WTC11 (cell line): ENCODE measurements around the gene GTF3C1.

Source experiments
- CTCF ChIP-seq: fragments of 200-600 bp; IDR thresholded peaks from 2 replicates; pipeline ENCODE4 v1.8.0; 2022; ENCODE audit warnings: antibody characterized with exemption
- FOXP1 ChIP-seq: sonication (generic); formaldehyde crosslinking; IDR thresholded peaks from 2 replicates; pipeline ENCODE4 v1.8.0; 2022; ENCODE audit warnings: missing genetic modification reagents, mild to moderate bottlenecking, moderate library complexity, borderline replicate concordance
- PRDM15 ChIP-seq: sonication (generic); formaldehyde crosslinking; IDR thresholded peaks from 2 replicates; pipeline ENCODE4 v1.8.0; 2022; ENCODE audit warnings: missing genetic modification reagents
- SP1 ChIP-seq: sonication (generic); formaldehyde crosslinking; conservative IDR thresholded peaks from 2 replicates; pipeline ENCODE4 v1.8.1; 2022; ENCODE audit warnings: missing genetic modification reagents
- ZBTB43 ChIP-seq: sonication (generic); formaldehyde crosslinking; IDR thresholded peaks from 2 replicates; pipeline ENCODE4 v1.8.1; 2023; ENCODE audit warnings: mild to moderate bottlenecking, missing genetic modification reagents

- TF ChIP-seq PRDM15 (CRISPR knock-in tag), result no peak
- no peak for TF ChIP-seq CTCF
- no peak for TF ChIP-seq FOXP1 (CRISPR knock-in tag)
- TF ChIP-seq SP1 (CRISPR knock-in tag), result no peak
- no peak for TF ChIP-seq ZBTB43 (CRISPR knock-in tag)
Measured at GRCh38 chr16:27500801-27501200, 48.9 kb downstream of the GTF3C1 start.
